Measurements from ENCODE around the gene FAM47E. TPM values are rescaled to one million over a fixed set of nuclear protein-coding genes. Genes with fewer than 3 reads are reported as not detected.
A peak's percentile ranks its signal among the peaks of the same experiment; 100 is the strongest.
"Not testable (repeated sequence)": the region's sequence is repeated elsewhere in the genome, so short reads cannot be mapped to it uniquely, and the experiment has no call there.

FAM47E gene
- total RNA-seq, 3 donors from 2014 or later = not detected

DNA sequence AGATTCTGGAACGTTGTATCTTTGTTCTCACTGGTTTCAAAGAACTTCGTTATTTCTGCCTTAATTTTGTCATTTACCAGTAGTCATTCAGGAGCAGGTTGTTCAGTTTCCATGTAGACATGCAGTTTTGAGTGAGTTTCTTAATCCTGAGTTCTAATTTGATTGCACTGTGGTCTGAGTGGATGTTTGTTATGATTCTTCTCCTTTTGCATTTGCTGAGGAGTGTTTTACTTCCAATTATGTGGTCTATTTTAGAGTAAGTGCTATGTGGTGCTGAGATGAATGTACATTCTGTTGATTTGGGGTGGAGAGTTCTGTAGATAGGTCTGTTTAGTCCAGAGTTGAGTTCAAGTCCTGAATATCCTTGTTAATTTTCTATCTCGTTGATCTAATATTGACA is 36.3 kb downstream of the FAM47E start:
- not testable (repeated sequence) for ATAC-seq; H3K36me3 Mint-ChIP-seq (ENCODE audit: insufficient read depth); DNase-seq; H3K9me3 Mint-ChIP-seq; H3K4me3 Mint-ChIP-seq; H3K4me1 Mint-ChIP-seq (ENCODE audit: low read depth)
- H3K27me3 Mint-ChIP-seq (ENCODE audit: low read depth) = peaks cover 14% of the 10 kb centered on the region

DNA sequence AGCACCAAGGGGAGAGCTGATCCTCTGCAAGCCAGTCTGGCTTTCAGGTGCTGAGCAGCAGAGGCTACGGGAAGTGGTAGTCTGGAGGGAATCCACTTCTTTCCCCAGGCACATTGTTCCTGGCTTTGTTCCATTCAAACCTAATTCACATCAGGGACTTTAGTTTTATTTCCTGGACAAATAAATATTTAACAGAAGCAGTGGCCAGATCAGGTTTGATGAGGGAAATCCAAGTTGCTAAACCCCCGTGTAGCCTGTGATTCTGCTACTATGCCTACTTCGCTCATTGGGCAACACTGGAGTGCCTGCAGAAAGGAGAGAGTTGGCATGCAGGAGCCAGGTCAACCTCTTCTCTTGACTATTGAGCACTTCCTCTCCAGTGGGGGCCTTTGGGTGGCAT is 41.2 kb downstream of the FAM47E start:
- Mint-ChIP-seq H3K4me1 (ENCODE audit: low read depth) (no peaks in the 10 kb centered on the region), H3K9me3 (peaks cover 19% of the 10 kb centered on the region), H3K27me3 (ENCODE audit: low read depth) (peaks cover 15% of the 10 kb centered on the region), H3K36me3 (ENCODE audit: insufficient read depth) (peaks cover 3% of the 10 kb centered on the region), H3K4me3 (no peak overlapping the region)
- DNase-seq = no peak
- ATAC-seq = no peak

DNA sequence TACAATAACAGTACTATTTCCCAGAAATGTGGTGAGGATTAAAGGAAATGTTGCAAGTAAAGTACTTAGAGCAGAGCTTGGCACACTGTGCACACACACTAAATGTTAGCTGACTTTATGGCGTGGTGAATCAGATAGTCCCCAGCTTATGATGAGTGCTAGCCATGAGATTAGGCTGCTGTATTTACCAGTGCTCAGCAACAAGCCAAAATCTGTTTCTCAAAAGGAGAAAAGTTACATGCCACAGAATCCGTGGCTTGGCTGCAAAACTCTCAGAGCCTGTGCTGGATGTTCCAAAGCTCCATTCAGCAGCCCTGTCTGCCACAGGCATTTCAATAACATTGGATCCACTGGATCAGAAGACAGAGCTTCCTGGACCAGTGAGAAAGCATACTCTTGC is 42.3 kb downstream of the FAM47E start:
- DNase-seq (no peak), ATAC-seq (no peak)
- Mint-ChIP-seq H3K27me3 (ENCODE audit: low read depth) (peaks cover 15% of the 10 kb centered on the region), H3K36me3 (ENCODE audit: insufficient read depth) (peaks cover 3% of the 10 kb centered on the region), H3K4me1 (ENCODE audit: low read depth) (no peaks in the 10 kb centered on the region), H3K9me3 (peaks cover 25% of the 10 kb centered on the region), H3K4me3 (no peak overlapping the region)

DNA sequence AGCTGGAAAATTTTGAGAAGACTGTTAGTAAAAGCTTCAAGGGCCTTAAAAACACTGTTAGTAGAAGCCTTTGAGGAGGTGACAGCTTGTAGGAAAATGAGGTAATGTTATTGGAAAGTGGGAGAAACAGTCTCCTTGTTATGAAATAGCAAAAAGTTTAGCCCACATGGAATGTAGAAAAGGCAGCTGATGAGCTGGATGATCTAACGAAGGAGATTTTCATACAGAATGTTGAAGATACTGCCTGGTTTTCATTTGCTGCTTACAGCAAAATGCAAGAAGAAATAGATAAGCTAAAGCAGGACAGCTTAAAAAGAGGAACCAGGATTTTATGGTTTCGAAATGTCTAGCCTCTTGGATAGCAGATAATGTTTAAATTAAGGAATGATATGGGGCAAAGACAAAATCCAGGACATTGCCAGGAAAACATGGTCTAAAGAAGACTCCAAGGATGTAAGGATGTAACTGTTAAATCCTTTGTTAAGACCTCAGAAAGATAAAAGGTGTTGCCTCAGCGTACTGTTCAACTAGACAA is 44.8 kb downstream of the FAM47E start:
- peaks cover 7% of the 10 kb centered on the region for H3K4me1 Mint-ChIP-seq (ENCODE audit: low read depth)
- ATAC-seq = no peak
- H3K4me3 Mint-ChIP-seq = no peak overlapping the region
- H3K9me3 Mint-ChIP-seq = peaks cover 22% of the 10 kb centered on the region
- peaks cover 3% of the 10 kb centered on the region for H3K36me3 Mint-ChIP-seq (ENCODE audit: insufficient read depth)
- H3K27me3 Mint-ChIP-seq (ENCODE audit: low read depth) = peaks cover 10% of the 10 kb centered on the region
- no peak for DNase-seq

DNA sequence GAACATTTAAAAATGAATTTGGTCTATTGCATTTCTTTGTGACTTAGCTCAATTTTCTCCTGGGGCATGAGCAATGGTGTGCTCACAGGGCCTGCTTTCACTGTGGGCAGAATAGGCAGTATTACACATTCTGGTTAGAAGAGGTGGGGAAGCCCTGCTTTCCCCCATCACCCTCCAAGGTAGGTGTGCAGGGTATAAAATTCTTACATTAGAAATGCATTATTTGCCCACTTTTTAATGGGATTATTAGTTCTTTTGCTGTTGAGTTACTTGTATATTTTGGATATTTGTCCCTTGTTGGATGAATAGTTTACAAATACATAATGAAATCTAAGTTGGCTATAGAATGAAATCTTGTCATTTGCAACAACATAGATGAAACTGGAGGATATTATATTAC is 46.7 kb downstream of the FAM47E start:
- ATAC-seq (no peak), DNase-seq (no peak)
- peaks cover 20% of the 10 kb centered on the region for H3K4me1 Mint-ChIP-seq (ENCODE audit: low read depth)
- H3K27me3 Mint-ChIP-seq (ENCODE audit: low read depth) = no peaks in the 10 kb centered on the region
- no peaks in the 10 kb centered on the region for H3K36me3 Mint-ChIP-seq (ENCODE audit: insufficient read depth)
- peaks cover 22% of the 10 kb centered on the region for H3K9me3 Mint-ChIP-seq
- H3K4me3 Mint-ChIP-seq = no peak overlapping the region

DNA sequence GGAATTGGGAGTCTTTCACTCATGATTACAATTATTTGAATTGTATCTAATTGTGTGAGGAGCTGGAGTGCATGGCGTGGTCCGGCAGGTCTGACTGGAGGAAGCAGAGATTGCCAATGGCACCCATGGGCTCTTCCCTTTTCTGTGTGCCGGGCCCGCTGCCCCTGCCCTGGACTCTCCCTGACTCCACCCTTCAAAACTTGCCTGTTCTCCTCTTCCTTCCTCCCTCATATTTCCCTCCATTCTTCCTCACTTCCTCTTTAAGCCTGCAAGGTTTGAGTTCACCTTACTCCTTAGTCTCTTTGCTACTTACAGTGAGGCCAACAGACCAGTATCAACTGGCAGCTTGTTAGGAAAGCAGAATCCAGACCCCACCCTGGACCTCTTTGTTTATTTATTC is 48.5 kb downstream of the FAM47E start:
- ATAC-seq (no peak), DNase-seq (no peak)
- no peaks in the 10 kb centered on the region for H3K36me3 Mint-ChIP-seq (ENCODE audit: insufficient read depth)
- peaks cover 29% of the 10 kb centered on the region for H3K4me1 Mint-ChIP-seq (ENCODE audit: low read depth)
- H3K27me3 Mint-ChIP-seq (ENCODE audit: low read depth) = no peaks in the 10 kb centered on the region
- H3K4me3 Mint-ChIP-seq = no peak overlapping the region
- peaks cover 22% of the 10 kb centered on the region for H3K9me3 Mint-ChIP-seq

DNA sequence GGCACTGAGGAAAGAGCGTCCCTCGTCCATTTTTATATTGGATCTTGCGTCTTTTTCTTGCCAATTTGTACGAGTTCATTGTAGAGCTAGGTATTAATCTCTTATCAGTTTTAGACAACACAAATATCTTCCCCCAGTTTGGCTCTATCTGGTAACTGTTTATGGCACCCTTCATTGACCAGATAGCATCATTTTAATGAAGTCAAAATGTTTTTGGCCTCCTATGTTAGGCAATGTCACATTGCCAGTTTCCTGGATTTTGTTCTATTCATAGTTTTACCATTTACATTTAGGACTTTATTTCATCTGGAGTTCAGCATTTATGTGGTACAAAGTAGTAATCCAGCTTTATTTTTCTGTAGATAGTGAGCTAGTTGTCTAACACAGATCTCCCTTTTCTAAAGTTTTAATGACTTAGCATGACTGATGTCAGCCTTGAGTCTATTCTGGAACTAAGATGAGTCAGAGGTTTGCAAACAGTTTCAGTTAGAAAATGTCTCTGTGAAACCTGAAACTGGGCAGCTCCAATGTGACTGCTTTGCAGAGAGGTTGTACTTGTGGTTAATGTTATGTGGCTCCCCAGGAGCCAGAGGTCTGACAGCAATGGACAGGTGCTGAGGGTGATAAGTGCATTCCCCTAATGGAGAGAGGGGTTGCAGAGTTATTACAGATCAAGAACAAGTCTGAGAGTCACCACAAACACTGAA is 49.7 kb downstream of the FAM47E start:
- peaks cover 38% of the 10 kb centered on the region for H3K4me1 Mint-ChIP-seq (ENCODE audit: low read depth)
- no peak overlapping the region for H3K4me3 Mint-ChIP-seq
- H3K9me3 Mint-ChIP-seq = peaks cover 17% of the 10 kb centered on the region
- ATAC-seq = peak; percentile 79 to 80
- H3K27me3 Mint-ChIP-seq (ENCODE audit: low read depth) = no peaks in the 10 kb centered on the region
- DNase-seq = no peak
- H3K36me3 Mint-ChIP-seq (ENCODE audit: insufficient read depth) = no peaks in the 10 kb centered on the region

DNA sequence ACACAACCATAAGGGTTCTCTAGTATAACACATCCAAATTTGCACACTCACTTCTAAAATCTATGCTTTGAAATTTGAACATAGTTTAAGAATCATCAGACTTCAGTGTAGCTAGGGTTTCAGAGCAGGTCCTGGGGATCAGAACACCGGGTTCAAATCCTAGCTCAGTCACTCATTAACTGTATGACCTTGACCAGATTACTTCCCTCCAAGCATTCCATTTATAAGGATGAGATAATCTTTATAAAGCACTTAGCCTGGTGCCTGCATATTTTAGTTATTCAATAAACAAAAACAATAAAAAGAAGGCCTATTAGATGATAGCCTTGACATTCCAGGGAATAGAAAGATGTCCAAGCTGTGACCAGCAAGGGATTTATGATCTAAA is 50.2 kb downstream of the FAM47E start:
- H3K9me3 Mint-ChIP-seq = peaks cover 14% of the 10 kb centered on the region
- H3K27me3 Mint-ChIP-seq (ENCODE audit: low read depth) = no peaks in the 10 kb centered on the region
- no peak overlapping the region for H3K4me3 Mint-ChIP-seq
- DNase-seq (no peak), ATAC-seq (no peak)
- H3K4me1 Mint-ChIP-seq (ENCODE audit: low read depth) = peaks cover 38% of the 10 kb centered on the region
- no peaks in the 10 kb centered on the region for H3K36me3 Mint-ChIP-seq (ENCODE audit: insufficient read depth)

DNA sequence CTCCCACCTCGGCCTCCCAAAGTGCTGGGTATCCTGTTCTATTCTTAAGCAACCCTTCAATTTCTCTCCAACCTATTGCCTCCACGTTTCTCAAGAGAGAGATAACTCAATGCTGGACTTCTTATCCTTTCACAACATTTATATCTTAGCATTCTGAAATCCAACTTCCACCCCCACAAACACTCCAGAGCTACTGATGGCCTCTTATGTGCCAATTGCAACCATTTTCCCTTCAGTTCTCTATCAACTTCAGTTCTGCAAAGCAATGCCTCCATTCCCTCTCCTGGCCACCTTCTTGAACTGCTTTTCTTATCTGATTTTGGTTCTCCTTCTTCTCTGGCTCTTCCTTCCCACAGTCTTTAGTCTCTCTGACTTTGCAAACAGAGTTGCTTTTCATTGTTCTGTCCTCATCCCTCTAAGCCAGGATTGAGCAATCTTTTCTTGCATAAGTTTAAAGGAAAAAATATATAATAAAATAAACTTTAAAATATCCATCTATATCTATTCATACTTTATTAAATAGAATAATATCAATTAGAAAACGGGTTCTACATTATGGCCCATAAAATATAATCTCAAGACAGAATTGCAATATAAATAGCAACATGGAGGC is 51.4 kb downstream of the FAM47E start:
- H3K4me3 Mint-ChIP-seq = no peak overlapping the region
- H3K36me3 Mint-ChIP-seq (ENCODE audit: insufficient read depth) = no peaks in the 10 kb centered on the region

DNA sequence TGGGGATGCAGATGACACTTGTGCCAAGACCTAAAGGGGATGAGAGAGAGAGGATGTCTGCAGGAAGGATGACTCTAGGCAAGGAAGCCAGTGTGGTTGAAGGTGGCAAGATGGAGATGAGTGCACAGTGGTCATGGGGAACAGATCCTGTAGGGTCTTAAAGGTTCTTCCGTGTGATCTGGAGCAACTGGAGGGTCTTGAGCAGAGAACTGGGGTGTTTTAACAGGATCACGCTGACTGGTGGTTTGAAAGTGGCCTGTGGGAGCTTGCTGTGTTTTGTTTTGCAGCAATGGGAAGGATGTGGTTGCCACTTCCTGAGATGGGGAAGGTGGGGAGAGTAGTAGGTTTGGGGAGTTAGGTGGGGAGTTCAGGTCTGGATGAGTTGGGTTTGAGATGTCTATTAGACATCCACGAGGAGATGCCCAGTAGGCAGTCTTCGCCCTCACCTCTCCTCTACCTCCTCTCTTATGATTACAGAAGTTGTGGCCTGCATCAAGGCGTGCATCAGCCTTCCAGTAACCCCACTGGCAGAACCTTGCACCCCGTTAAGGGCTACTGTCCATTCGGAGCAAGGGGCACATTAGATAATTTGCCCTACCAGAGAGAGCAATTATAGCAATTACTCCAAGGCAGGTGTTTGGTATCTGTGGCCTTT is 53.6 kb downstream of the FAM47E start:
- Mint-ChIP-seq H3K9me3 (no peaks in the 10 kb centered on the region), H3K27me3 (ENCODE audit: low read depth) (no peaks in the 10 kb centered on the region), H3K4me3 (peak overlapping the region; percentile 81), H3K36me3 (ENCODE audit: insufficient read depth) (no peaks in the 10 kb centered on the region), H3K4me1 (ENCODE audit: low read depth) (peaks cover 38% of the 10 kb centered on the region)
- DNase-seq = no peak
- ATAC-seq = peak; percentile 40 to 43

More for the DNA sequence above, 51.4 kb downstream of the FAM47E start:
- no peaks in the 10 kb centered on the region for H3K27me3 Mint-ChIP-seq (ENCODE audit: low read depth)
- peaks cover 6% of the 10 kb centered on the region for H3K9me3 Mint-ChIP-seq
- H3K4me1 Mint-ChIP-seq (ENCODE audit: low read depth) = peaks cover 38% of the 10 kb centered on the region
- DNase-seq = no peak
- no peak for ATAC-seq

DNA sequence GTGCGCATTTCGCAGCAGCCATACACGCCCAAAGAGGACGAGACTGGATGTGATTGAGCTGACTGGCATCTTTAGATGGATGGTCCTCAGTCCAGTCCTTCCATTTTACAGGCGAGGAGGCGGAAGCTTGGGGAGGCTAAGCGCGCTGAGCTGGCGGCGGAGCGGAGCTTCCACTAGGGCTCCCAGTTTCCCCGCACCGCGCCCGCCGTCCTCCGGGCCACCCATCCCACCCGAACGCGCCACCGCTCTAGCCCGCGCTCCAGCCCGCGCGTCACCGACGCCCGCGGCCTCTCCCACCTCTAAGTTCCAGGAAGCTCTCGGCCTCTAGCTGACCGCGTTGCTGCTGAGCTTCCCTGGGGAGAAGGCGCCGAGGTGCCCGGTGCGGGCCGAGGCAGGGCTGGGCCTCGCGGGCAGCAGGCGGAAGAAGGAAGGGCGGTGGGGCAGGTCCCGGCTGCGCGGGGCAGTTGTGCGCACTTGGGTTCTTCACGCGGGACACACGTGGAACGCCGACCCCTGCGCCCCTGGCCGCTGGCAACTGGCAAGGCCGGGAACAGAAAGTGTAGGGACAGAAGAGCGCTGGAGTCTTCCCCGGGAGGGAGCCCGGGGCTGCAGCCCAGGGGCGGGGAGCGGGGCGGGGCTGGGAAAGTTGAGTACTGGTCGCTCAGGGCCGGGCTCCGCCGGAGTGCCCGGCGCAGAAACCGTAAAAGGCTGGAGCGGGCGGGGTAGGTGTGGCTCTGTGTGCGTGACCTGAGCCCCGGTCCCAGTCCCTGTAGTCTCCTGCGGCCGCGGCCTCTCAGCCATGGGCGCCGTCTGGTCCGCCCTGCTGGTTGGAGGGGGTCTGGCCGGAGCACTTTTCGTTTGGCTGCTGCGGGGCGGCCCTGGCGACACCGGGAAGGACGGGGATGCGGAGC is 54.7 kb downstream of the FAM47E start, which contains the start of gene STBD1:
Gene STBD1 (plus strand): TSS at position 763 of the 911 bp plus-strand sequence. CDS start 37 bp downstream, at position 800.
- peaks cover 32% of the 10 kb centered on the region for H3K4me1 Mint-ChIP-seq (ENCODE audit: low read depth)
- no peaks in the 10 kb centered on the region for H3K9me3 Mint-ChIP-seq
- DNase-seq = no peak
- peak; percentile 39 to 47 for ATAC-seq
- H3K4me3 Mint-ChIP-seq = peak within 1 kb of the TSS; percentile 81
- no peaks in the 10 kb centered on the region for H3K27me3 Mint-ChIP-seq (ENCODE audit: low read depth)
- no peaks in the 10 kb centered on the region for H3K36me3 Mint-ChIP-seq (ENCODE audit: insufficient read depth)

DNA sequence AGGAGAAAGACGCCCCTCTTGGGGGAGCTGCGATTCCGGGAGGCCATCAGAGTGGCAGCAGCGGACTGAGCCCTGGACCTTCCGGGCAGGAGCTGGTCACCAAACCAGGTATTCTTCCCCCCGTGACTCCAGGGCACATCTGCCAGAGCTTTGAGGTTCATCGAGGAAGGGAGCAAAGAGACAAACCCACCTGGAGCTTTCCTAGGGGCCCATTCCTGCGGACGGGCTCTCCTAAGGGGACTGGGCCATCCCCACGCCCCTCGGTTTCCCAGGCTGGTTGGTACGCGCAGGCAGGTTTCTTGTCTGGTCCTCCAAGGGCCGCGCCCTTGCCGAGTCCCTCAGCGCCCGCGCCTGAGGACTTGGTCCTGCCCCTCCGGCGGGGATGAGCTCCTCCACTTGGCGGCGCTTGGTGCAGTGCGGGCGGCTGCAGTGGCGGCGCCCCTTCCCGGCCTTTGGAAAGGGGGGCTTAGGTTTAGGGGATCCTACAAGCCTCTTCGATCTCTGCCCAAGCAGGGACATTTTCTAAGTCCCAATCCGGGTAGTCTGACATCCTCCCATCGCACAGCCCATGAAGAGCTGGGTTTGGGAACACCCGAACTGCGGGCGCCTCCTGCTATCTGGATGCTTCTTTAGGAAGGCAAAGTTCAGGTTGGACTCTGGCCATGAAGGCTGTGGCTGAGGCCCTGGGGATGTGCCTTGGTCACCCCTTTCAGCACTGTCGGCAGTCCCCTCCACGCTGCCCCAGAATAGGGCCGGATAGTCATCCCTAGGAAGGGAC is 55.5 kb downstream of the FAM47E start:
- DNase-seq (no peak), ATAC-seq (peak; percentile 32 to 36)
- Mint-ChIP-seq H3K9me3 (no peaks in the 10 kb centered on the region), H3K27me3 (ENCODE audit: low read depth) (no peaks in the 10 kb centered on the region), H3K36me3 (ENCODE audit: insufficient read depth) (no peaks in the 10 kb centered on the region), H3K4me1 (ENCODE audit: low read depth) (peaks cover 24% of the 10 kb centered on the region), H3K4me3 (peak overlapping the region; percentile 81)

DNA sequence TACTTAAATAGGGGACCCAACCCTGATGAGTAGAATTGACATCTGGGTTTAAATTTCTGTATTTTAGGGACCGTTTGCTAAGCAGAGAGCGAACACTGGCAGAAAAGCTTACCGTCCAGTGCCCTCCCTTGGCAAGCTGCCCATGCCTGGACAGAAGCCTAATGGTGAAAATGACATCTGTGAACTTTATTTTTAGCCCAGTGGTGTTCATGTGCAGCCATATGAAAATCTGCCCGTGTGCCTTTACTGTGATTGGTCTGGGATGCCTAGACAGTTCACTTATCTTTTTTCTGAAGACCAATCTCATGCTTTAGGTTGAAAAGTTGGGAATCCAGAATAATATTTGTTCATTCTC is 56.1 kb downstream of the FAM47E start:
- no peaks in the 10 kb centered on the region for H3K9me3 Mint-ChIP-seq
- no peaks in the 10 kb centered on the region for H3K36me3 Mint-ChIP-seq (ENCODE audit: insufficient read depth)
- peaks cover 21% of the 10 kb centered on the region for H3K4me1 Mint-ChIP-seq (ENCODE audit: low read depth)
- no peaks in the 10 kb centered on the region for H3K27me3 Mint-ChIP-seq (ENCODE audit: low read depth)
- no peak for ATAC-seq
- peak overlapping the region; percentile 81 for H3K4me3 Mint-ChIP-seq
- no peak for DNase-seq

Data from activated T-cell treated with anti-CD3 and anti-CD28 coated beads, Interleukin-2, amount 50 U/mL, for 4 hours (primary cell).